Epithelial cell of esophagus (primary cell): ENCODE results near the gene AP3S1.

Experiments used
- DNase-seq: peaks from one replicate; pipeline ENCODE4 v3.0.0; 2010; ENCODE audit warnings: low read depth
- H3K4me3 ChIP-seq: 2 replicates; pipeline ENCODE4 v1.5.1; 2011; ENCODE audit warnings: mild to moderate bottlenecking, low read length, control low read depth
- TF ChIP-seq, protein P1 (sequence below): IDR thresholded peaks from 2 replicates; pipeline ENCODE4 v1.5.1; 2011; ENCODE audit warnings: low read depth, mild to moderate bottlenecking, low read length, control low read depth, inconsistent platforms; ENCODE audit not compliant: insufficient read depth; ENCODE audit errors: missing control alignments

AP3S1 gene

DNA sequence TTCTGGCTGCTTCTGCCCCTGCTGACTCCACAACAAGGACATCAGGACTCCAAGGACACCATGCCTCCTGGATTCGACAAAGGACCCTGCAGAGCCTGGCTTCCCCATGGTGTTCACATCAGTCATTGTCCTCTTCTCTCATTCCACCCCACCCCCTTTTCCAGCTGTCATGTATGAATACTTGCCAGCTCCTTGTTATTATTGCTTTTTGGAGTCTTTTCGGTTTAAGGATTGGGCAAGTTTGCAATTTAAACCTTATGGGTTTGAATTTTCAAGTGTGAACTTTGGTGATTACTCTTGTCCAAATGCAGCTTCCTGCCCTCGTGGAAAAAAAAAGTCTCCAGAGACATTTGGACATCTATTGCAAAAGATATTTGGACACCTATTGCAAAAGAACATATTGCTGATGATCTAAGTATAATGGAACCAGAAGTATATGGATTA is 106.4 kb downstream of the AP3S1 start:
- H3K4me3 ChIP-seq = no peak overlapping the region
- DNase-seq = no peak
- TF ChIP-seq, protein P1, sequence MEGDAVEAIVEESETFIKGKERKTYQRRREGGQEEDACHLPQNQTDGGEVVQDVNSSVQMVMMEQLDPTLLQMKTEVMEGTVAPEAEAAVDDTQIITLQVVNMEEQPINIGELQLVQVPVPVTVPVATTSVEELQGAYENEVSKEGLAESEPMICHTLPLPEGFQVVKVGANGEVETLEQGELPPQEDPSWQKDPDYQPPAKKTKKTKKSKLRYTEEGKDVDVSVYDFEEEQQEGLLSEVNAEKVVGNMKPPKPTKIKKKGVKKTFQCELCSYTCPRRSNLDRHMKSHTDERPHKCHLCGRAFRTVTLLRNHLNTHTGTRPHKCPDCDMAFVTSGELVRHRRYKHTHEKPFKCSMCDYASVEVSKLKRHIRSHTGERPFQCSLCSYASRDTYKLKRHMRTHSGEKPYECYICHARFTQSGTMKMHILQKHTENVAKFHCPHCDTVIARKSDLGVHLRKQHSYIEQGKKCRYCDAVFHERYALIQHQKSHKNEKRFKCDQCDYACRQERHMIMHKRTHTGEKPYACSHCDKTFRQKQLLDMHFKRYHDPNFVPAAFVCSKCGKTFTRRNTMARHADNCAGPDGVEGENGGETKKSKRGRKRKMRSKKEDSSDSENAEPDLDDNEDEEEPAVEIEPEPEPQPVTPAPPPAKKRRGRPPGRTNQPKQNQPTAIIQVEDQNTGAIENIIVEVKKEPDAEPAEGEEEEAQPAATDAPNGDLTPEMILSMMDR = no peak

GRCh38 chr5:115949096-115949495 is 107.4 kb downstream of the AP3S1 start:
- TF ChIP-seq, protein P1 = no peak
- peak; percentile 30 for DNase-seq
- H3K4me3 ChIP-seq = no peak overlapping the region

DNA sequence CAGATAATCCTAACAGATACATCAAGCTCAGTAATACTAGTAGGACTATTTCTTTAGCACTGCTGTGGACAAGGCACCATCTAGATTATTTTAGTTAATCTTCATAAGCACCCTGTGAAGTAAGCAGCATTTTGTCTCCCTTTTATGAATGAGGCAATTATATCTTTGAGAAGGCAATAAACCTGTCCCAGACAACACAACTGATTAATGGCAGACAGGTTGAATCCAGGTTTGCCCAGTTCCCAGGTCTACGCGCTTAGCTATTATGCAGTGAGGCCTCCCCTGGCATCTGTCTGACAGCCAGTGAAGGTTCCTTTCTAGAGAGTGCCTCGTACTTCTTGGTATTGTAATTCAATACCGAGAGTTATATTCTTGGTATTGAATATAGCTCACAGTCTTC is 110.9 kb downstream of the AP3S1 start:
- TF ChIP-seq, protein P1 = no peak
- H3K4me3 ChIP-seq = no peak overlapping the region
- DNase-seq = no peak

- TF ChIP-seq, protein P1 = no peak
- no peak overlapping the region for H3K4me3 ChIP-seq
- no peak for DNase-seq
Measured at GRCh38 chr5:115954144-115954543, 112.4 kb downstream of the AP3S1 start.

DNA sequence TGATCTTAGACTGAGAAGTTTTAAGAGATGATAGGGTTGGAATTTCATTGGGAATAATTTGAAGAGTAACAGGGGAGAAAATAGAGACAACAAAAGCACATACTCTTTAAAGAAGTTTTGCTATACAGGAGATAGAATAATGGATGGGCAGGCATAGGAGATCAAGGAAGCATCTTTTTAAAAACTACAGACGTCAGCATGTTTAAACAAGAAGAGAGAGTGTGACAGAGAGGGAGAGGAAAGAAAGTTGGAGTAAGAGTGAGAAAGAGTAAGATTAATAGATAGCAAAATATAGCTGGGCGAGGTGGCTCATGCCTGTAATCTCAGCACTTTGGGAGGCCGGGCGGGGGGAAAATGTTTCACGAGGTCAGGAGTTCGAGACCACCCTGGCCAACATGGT is 115.2 kb downstream of the AP3S1 start:
- TF ChIP-seq, protein P1 = no peak
- DNase-seq = no peak
- H3K4me3 ChIP-seq = no peak overlapping the region

DNA sequence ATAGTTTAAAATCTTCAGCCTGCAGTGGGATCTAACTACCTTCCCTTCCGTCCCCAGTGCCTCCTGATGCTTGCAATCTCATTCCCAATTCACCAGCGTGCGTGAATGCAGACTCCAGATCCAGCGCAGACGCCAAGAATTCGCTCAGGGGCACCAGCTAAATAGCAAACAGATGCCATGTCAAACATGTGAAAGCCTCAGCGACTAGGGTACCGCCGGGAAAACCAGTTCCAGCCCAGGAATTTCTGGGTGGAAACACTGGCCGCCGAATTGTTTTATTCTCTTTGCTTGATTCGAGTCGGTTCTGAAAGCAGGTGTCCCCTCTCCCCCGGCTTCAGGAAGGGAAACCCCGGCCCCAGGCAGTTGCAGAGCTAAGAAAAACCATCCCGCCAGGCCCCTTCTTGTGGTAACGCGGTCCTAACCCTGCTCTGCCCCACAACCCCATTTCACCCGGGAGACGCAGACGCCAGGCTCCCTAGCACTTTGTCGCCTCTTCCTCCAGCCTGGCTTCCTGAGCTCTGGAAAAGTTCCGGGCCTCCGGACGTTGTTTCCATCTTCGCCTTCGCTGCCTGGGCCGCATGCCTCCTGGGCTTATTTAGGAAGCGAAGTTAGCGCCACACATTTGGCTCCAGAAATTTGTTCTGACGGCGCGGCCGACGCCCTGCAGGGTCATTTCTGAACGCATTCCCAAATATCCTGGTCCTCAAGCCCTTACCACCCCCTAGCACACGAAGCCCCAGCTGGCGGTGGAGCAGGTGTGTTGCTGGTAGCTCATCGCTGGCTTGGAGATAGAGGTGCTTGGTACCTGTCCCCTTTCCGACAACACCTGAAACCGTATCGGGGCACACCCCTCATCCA is 119.9 kb downstream of the AP3S1 start:
- DNase-seq = peak; percentile 18
- TF ChIP-seq, protein P1 = no peak
- H3K4me3 ChIP-seq = no peak overlapping the region

GRCh38 chr5:115962239-115962564 is 120.5 kb downstream of the AP3S1 start, which contains the start of gene LVRN:
TSS of gene LVRN (plus strand) at chr5:115962475. CDS start at chr5:115962618, 143 bp downstream.
- TF ChIP-seq, protein P1 = no peak
- no peak for DNase-seq
- peak within 1 kb of the TSS; percentile 7 for H3K4me3 ChIP-seq
